Inferior parietal cortex (tissue), 1 donor: Measurements from ENCODE around the gene PRKCQ.
"Not testable (repeated sequence)": the region's sequence is repeated elsewhere in the genome, so short reads cannot be mapped to it uniquely, and the experiment has no call there.

Experiments used
- DNase-seq: peaks from one replicate; pipeline ENCODE4 v3.0.0-alpha.2; 2016; ENCODE audit errors: extremely low spot score

PRKCQ gene

GRCh38 chr10:6386960-6387359 is 193.1 kb downstream of the PRKCQ start:
- no peak for DNase-seq

- DNase-seq: no peak
These were observed 193.7 kb downstream of the PRKCQ start for GRCh38 chr10:6386346-6386745.

GRCh38 chr10:6385665-6386064 is 194.4 kb downstream of the PRKCQ start:
- no peak for DNase-seq

GRCh38 chr10:6384847-6385246 is 195.2 kb downstream of the PRKCQ start:
- DNase-seq: no peak

GRCh38 chr10:6384031-6384430 is 196.0 kb downstream of the PRKCQ start:
- no peak for DNase-seq

- DNase-seq: peak; percentile 84
These were observed 196.8 kb downstream of the PRKCQ start for GRCh38 chr10:6383096-6383812.

- peak; percentile 63 for DNase-seq
These were observed 198.0 kb downstream of the PRKCQ start for GRCh38 chr10:6382081-6382480.

- DNase-seq: not testable (repeated sequence)
These were observed 199.6 kb downstream of the PRKCQ start for GRCh38 chr10:6380478-6380877.

- no peak for DNase-seq
These were observed 200.9 kb downstream of the PRKCQ start for GRCh38 chr10:6379015-6379776.
